ENCODE results near the gene ABCD3.

The ABCD3 gene

DNA sequence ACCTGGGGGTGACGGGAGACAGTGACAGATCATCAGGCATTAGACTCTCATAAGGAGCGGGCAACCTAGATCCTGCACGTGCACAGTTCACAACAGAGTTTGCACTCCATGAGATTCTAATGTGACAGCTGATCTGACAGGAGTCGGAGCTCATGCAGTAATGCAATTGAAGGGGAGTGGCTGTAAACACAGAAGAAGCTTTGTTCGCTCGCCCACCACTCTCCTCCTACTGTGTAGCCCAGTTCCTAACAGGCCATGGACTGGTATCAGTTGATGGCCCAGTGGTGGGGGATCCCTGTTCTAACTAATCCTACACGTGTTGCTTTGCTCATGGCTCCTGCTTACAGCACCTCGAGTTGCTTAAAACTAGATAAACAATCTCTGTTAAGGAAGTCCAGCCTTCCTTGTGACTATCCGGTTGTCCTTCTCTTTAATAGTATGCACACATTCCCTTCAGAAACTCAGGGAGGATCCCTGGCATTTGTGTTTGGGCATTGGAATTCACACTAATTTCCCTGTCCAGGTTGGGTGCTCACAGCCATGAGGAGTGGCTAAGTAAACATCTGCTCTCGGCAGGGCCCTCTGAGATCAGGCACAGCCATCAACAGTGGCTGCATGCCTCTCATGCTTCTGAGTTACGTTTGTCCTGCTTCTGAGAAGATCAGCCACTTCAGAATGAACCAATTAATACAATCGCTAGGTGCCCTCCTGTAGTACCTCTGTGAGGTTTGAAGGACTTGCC lies 144.5 kb downstream of the ABCD3 start:
- TF ChIP-seq, protein P1, sequence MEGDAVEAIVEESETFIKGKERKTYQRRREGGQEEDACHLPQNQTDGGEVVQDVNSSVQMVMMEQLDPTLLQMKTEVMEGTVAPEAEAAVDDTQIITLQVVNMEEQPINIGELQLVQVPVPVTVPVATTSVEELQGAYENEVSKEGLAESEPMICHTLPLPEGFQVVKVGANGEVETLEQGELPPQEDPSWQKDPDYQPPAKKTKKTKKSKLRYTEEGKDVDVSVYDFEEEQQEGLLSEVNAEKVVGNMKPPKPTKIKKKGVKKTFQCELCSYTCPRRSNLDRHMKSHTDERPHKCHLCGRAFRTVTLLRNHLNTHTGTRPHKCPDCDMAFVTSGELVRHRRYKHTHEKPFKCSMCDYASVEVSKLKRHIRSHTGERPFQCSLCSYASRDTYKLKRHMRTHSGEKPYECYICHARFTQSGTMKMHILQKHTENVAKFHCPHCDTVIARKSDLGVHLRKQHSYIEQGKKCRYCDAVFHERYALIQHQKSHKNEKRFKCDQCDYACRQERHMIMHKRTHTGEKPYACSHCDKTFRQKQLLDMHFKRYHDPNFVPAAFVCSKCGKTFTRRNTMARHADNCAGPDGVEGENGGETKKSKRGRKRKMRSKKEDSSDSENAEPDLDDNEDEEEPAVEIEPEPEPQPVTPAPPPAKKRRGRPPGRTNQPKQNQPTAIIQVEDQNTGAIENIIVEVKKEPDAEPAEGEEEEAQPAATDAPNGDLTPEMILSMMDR (IDR thresholded peaks at IDR 0.05): no peak

DNA sequence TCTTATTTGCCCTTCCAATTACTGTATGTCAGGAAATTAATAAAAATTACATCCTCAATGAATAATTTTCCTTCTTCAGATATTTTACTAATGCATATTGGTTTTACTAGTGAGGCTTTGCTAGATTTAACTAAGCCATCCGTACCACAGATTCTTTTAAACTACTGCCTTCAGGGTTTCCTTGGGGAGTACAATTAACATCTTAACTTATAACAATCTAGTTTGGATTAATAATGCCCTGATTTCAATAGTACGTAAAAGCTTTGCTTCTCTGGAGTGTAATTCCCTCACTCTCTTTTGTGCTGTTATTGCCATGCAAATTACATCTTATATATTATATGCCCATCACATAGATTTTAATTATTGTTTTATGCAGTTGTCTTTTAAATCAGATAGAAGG lies 147.7 kb downstream of the ABCD3 start:
- TF ChIP-seq, protein P1 (IDR thresholded peaks at IDR 0.05): no peak

Measured in LNCAP (cell line).